Suprapubic skin (tissue), 4 donors: ENCODE data around the gene INKA1.

Experiments
- POLR2A ChIP-seq, 2 donors: fragments of 450-650 bp; IDR thresholded peaks; one replicate each; pipeline ENCODE4 v1.6.1; 2017; ENCODE audit warnings: antibody characterized with exemption in 2 of 2, mild to moderate bottlenecking in 2 of 2, moderate library complexity in 2 of 2
- POLR2AphosphoS5 ChIP-seq, 3 donors: sonication (generic); formaldehyde crosslinking; IDR thresholded peaks; one replicate each; pipeline ENCODE4 v1.6.1; 2017; ENCODE audit warnings: antibody characterized with exemption in 3 of 3
- TF ChIP-seq, protein P1 (sequence below), 2 donors: fragments of 200-600 bp in 1 of 2; fragments of 450-650 bp in 1 of 2; sonication (generic) in 1 of 2; IDR thresholded peaks; one replicate each; pipeline ENCODE4 v1.5.1; 2016 to 2019; ENCODE audit warnings: antibody characterized with exemption in 2 of 2, mild to moderate bottlenecking in 1 of 2, moderate library complexity in 1 of 2

DNA sequence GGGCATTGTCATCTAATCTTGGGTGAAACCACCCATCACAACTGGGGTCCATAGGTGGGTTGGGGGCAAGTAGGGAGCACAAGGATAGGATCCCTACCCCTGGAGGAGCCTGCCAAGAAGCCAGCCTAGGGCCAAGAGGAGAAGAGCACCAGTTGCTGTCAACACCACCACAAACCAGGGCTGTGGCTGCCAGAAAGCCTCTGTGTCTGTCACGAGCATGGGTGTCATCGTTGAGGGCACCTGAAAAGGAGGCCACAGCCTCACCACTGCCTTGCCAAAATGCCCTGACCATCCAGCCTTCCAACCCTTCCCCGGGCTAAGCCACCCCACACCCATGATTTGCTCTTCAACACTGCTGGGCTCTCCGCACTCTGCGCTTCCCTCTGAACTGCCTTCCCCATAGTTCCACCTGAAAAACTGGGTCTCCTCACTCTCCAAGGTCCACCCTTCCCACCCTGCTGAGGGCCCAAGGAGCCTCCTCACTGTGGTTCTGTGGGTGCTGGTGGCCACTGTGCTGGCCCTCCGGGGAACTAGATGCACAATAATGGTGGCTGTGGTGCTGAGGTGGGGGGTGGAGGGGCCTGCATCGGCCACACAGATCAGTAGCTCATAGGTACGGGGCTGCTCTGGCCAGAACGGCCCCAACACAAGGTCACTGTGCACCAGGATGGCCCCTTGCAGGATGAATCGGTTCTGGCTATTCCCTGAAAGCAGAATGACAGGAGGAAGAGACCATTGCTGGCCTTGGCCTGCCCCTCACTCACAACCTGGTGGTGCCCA is 10.5 kb upstream of the INKA1 start:
- TF ChIP-seq, protein P1, sequence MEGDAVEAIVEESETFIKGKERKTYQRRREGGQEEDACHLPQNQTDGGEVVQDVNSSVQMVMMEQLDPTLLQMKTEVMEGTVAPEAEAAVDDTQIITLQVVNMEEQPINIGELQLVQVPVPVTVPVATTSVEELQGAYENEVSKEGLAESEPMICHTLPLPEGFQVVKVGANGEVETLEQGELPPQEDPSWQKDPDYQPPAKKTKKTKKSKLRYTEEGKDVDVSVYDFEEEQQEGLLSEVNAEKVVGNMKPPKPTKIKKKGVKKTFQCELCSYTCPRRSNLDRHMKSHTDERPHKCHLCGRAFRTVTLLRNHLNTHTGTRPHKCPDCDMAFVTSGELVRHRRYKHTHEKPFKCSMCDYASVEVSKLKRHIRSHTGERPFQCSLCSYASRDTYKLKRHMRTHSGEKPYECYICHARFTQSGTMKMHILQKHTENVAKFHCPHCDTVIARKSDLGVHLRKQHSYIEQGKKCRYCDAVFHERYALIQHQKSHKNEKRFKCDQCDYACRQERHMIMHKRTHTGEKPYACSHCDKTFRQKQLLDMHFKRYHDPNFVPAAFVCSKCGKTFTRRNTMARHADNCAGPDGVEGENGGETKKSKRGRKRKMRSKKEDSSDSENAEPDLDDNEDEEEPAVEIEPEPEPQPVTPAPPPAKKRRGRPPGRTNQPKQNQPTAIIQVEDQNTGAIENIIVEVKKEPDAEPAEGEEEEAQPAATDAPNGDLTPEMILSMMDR (IDR thresholded peaks at IDR 0.05), result no peak
- no peak for TF ChIP-seq POLR2A (IDR thresholded peaks at IDR 0.05)
- TF ChIP-seq POLR2AphosphoS5 (IDR thresholded peaks at IDR 0.05), result no peak
